RWPE2 (cell line): ENCODE measurements around the gene RETREG2.

Experiments used
- ATAC-seq: fragments of 200-7000 bp; cut with Tn5 transposase; 3 replicates; pipeline ENCODE4 v1.9.1; 2021; ENCODE audit warnings: low read depth
- DNase-seq: peaks from one replicate; pipeline ENCODE4 v3.0.0-alpha.2; 2020; ENCODE audit warnings: low spot score
- H3K27ac ChIP-seq: fragments of 450-650 bp; 2 replicates; pipeline ENCODE4 v1.5.1; 2017; ENCODE audit warnings: mild to moderate bottlenecking; ENCODE audit not compliant: poor library complexity, severe bottlenecking
- H3K27me3 ChIP-seq: fragments of 250-450 bp; sonication (Bioruptor Pico); 2 replicates; pipeline ENCODE4 v1.5.1; 2021; ENCODE audit warnings: mild to moderate bottlenecking, moderate library complexity; ENCODE audit not compliant: insufficient read depth, poor library complexity, severe bottlenecking
- H3K36me3 ChIP-seq: fragments of 250-450 bp; sonication (Bioruptor Pico); 2 replicates; pipeline ENCODE4 v1.5.1; 2020; ENCODE audit warnings: low read depth, mild to moderate bottlenecking, moderate library complexity
- H3K4me1 ChIP-seq: fragments of 250-450 bp; sonication (Bioruptor Pico); 2 replicates; pipeline ENCODE4 v1.5.1; 2021; ENCODE audit warnings: mild to moderate bottlenecking, moderate library complexity; ENCODE audit not compliant: insufficient read depth, poor library complexity, severe bottlenecking
- H3K4me3 ChIP-seq: fragments of 250-450 bp; sonication (Bioruptor Pico); 2 replicates; pipeline ENCODE4 v1.5.1; 2021; ENCODE audit warnings: mild to moderate bottlenecking, moderate library complexity; ENCODE audit not compliant: severe bottlenecking
- H3K9me3 ChIP-seq: fragments of 250-450 bp; sonication (Bioruptor Pico); 2 replicates; pipeline ENCODE4 v1.5.1; 2021; ENCODE audit warnings: mild to moderate bottlenecking, moderate library complexity; ENCODE audit not compliant: severe bottlenecking
- CTCF ChIP-seq: fragments of 450-650 bp; IDR thresholded peaks from one replicate; pipeline ENCODE4 v1.5.1; 2017; ENCODE audit warnings: mild to moderate bottlenecking, moderate library complexity; ENCODE audit not compliant: poor library complexity, severe bottlenecking

The RETREG2 gene

GRCh38 chr2:219160186-219161017 lies 17.7 kb upstream of the RETREG2 start, which contains the start of gene NHEJ1:
TSS of gene NHEJ1 (minus strand) at chr2:219160815. CDS start at chr2:219158362, 2,453 bp downstream.
- peak within 1 kb of the TSS; percentile 62 for H3K27ac ChIP-seq
- peak within 1 kb of the TSS; percentile 57 for H3K4me3 ChIP-seq
- peak; percentile 91 for DNase-seq
- no peaks in the 10 kb centered on the region for H3K9me3 ChIP-seq
- ATAC-seq: peak; percentile 92
- no peaks in the 10 kb centered on the region for H3K27me3 ChIP-seq
- H3K36me3 ChIP-seq: peaks cover 5% of the 10 kb centered on the region
- no peaks in the 10 kb centered on the region for H3K4me1 ChIP-seq
- peak; percentile 97 for TF ChIP-seq CTCF

DNA sequence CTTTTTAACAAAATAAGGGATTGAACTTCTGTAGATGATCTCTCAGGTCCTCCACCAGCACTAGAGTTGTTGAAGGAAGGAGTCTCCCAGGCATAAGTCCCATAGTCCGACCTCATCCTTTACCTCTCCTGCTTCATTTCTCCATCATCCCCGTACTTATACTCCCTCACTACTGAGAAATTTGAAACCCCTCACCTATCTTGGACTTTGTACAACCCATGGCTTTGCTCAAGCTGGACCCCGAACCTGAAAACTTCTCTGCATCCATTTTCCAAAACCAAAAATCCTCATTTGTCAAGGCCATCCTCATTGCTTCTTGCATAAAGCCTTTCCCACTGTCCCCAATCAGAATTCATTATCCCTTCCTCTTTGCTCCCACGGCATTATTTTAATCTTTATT lies 17.0 kb upstream of the RETREG2 start:
- H3K9me3 ChIP-seq: no peaks in the 10 kb centered on the region
- H3K36me3 ChIP-seq: peaks cover 4% of the 10 kb centered on the region; the same call in 1 of the 2 replicates
- H3K27me3 ChIP-seq: no peaks in the 10 kb centered on the region
- DNase-seq (no peak), ATAC-seq (no peak)
- no peaks in the 10 kb centered on the region for H3K4me1 ChIP-seq
- H3K27ac ChIP-seq: peak overlapping the region; percentile 62
- no peak for TF ChIP-seq CTCF
- H3K4me3 ChIP-seq: peak overlapping the region; percentile 57

DNA sequence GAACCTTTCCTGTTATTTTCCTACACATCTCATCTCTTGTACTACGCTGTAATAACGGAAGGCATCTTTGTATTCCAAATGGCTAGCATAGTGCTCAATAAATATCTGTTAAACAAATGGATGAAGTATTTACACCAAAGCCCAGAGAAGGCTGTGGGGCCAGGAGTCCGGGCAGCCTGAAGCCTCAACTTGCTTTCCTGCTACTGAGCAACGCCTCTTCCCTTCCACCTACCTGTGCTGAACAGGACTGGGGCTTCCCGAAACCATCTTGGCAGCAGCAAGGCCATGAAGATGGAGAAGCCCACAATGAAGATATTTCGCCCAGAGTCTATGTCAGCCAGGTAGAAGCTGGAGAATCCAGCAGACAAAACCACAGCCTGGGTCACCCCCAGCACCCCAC lies 14.9 kb upstream of the RETREG2 start:
- no peak overlapping the region for H3K27ac ChIP-seq
- H3K4me1 ChIP-seq: no peaks in the 10 kb centered on the region
- H3K9me3 ChIP-seq: no peaks in the 10 kb centered on the region
- DNase-seq: no peak
- TF ChIP-seq CTCF: no peak
- ATAC-seq: no peak
- H3K4me3 ChIP-seq: no peak overlapping the region
- H3K27me3 ChIP-seq: no peaks in the 10 kb centered on the region
- H3K36me3 ChIP-seq: no peaks in the 10 kb centered on the region

- no peaks in the 10 kb centered on the region for H3K4me1 ChIP-seq
- ATAC-seq (no peak), DNase-seq (no peak)
- H3K27me3 ChIP-seq: no peaks in the 10 kb centered on the region
- H3K36me3 ChIP-seq: no peaks in the 10 kb centered on the region
- H3K9me3 ChIP-seq: no peaks in the 10 kb centered on the region
- no peak for TF ChIP-seq CTCF
- H3K27ac ChIP-seq: no peak overlapping the region
- H3K4me3 ChIP-seq: no peak overlapping the region
Measured at GRCh38 chr2:219165058-219165911, 12.8 kb upstream of the RETREG2 start.
